H1 (cell line): ENCODE data around the gene HNRNPA3. TPM values are rescaled to one million over a fixed set of nuclear protein-coding genes. Genes with fewer than 3 reads are reported as not detected.

Experiments used
- BRCA1 ChIP-seq: IDR thresholded peaks from 2 replicates; pipeline ENCODE4 v1.6.1; 2012; ENCODE audit warnings: low read depth, low read length, improper control_type of control experiment
- JUND ChIP-seq: IDR thresholded peaks from 2 replicates; pipeline ENCODE4 v1.6.1; 2011; ENCODE audit warnings: mild to moderate bottlenecking, improper control_type of control experiment, low read length
- KDM5A ChIP-seq: fragments of 200-600 bp; IDR thresholded peaks from 2 replicates; pipeline ENCODE4 v1.7.1; 2012; ENCODE audit warnings: mild to moderate bottlenecking, low read length, inconsistent platforms, mixed read lengths
- POLR2AphosphoS5 ChIP-seq: IDR thresholded peaks from 2 replicates; pipeline ENCODE4 v1.6.1; 2011; ENCODE audit warnings: low read depth, low read length
- polyA plus RNA-seq, 7 experiments: library from polyadenylated mRNA; depleted of rRNA in 3 of 7; stranded (reverse) in 5 of 7; unstranded in 2 of 7; fragments of >200 nt in 5 of 7; fragments of 200-250 nt in 2 of 7; gene quantifications; 1 replicate in 5 of 7; 2 replicates in 1 of 7; 4 replicates in 1 of 7; pipeline versions ENCODE4 v1.2.1 to v1.2.3, GENCODE V29; 2011 to 2013; ENCODE audit warnings: missing spikeins in 2 of 7, mixed read lengths in 2 of 7
- total RNA-seq: library from RNA; stranded (reverse); fragmentation: NEBNext Ultra II Directional; extraction: Animal tissue kit (Norgen Biotek cat#: 25700); gene quantifications from 2 replicates; pipeline ENCODE4 v1.2.1, GENCODE V29; 2021
- TF ChIP-seq, protein P1 (sequence below): IDR thresholded peaks from 2 replicates; pipeline ENCODE4 v1.6.1; 2011; ENCODE audit warnings: low read depth, mild to moderate bottlenecking, low read length; ENCODE audit not compliant: insufficient read depth

HNRNPA3 gene
- total and polyA plus RNA-seq, 2 of the 8 experiments (the other 6 are each of a cell fraction or from before 2014, with no cell fraction given), result 66.1 to 408 TPM

DNA sequence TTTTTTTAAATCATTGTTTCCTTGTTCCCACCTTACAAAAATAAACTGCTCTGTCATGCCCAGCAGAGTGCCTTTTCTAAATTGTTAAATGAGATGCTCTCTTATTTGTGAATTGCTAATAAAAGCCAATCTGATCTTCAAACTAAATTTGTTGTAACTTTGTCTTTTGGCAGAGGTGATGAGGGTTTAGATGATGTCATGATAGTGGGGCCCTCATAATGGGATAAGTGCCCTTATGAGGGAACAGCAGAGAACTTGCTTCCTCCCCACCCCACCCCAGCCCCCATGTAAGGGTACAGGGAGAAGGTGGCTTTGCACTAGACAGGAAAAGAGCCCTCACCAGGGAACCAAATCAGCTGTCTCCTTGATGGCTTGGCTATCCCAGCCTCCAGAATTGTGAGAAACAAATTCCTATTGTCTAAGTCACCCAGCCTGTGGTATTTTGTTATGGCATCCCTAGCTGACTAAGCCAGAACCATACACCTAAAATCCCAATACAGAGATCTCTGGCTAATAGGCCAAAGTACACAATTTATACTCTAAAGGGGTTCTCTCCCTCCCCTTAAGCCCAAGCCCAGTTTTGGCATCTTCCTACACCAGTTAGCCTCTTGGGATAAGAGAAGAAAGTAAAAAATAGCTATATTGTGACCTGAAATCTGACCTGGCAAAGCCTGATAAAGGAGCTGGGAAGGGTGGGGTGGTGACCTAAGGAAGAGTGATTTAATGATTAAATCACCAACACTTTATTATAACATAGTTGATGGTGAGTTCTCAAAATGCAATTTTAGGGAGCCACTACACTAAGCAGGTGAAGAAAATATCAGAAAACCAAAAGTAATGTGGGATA lies 40.3 kb upstream of the HNRNPA3 start (continued):
- TF ChIP-seq JUND (no peak), BRCA1 (no peak), POLR2AphosphoS5 (no peak), KDM5A (no peak)
- TF ChIP-seq, protein P1, sequence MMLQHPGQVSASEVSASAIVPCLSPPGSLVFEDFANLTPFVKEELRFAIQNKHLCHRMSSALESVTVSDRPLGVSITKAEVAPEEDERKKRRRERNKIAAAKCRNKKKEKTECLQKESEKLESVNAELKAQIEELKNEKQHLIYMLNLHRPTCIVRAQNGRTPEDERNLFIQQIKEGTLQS, result no peak
